GM23248 (cell line): ENCODE data around the gene CLINT1. TPM values are rescaled to one million over a fixed set of nuclear protein-coding genes. Genes with fewer than 3 reads are reported as not detected.

Experiments used
- DNase-seq: peaks from one replicate; pipeline ENCODE4 v3.0.0-alpha.2; 2015
- H2AFZ ChIP-seq: fragments of 200-600 bp; sonication (generic); 2 replicates; pipeline ENCODE4 v1.6.1; 2016; ENCODE audit warnings: antibody characterized with exemption
- H3F3A ChIP-seq: fragments of 200-600 bp; sonication (generic); 2 replicates; pipeline ENCODE4 v1.6.1; 2016; ENCODE audit warnings: mild to moderate bottlenecking, antibody characterized with exemption, mixed run types; ENCODE audit not compliant: insufficient read depth
- H3K27ac ChIP-seq: fragments of 200-600 bp; sonication (generic); 2 replicates; pipeline ENCODE4 v1.5.1; 2016; ENCODE audit warnings: mild to moderate bottlenecking
- H3K27me3 ChIP-seq: fragments of 200-600 bp; sonication (generic); replicated peaks from 2 replicates; pipeline ENCODE4 v1.6.1; 2016; ENCODE audit warnings: mild to moderate bottlenecking; ENCODE audit not compliant: insufficient read depth
- H3K36me3 ChIP-seq: fragments of 200-600 bp; sonication (generic); 2 replicates; pipeline ENCODE4 v1.6.1; 2016; ENCODE audit warnings: low read depth, mild to moderate bottlenecking
- H3K4me1 ChIP-seq: fragments of 200-600 bp; sonication (generic); 2 replicates; pipeline ENCODE4 v1.6.1; 2016; ENCODE audit warnings: mild to moderate bottlenecking; ENCODE audit not compliant: insufficient read depth
- H3K4me2 ChIP-seq: fragments of 200-600 bp; sonication (generic); one replicate; pipeline ENCODE4 v1.6.1; 2016; ENCODE audit warnings: mild to moderate bottlenecking; ENCODE audit not compliant: unreplicated experiment
- H3K4me3 ChIP-seq: fragments of 200-600 bp; sonication (generic); 2 replicates; pipeline ENCODE4 v1.5.1; 2016; ENCODE audit warnings: mild to moderate bottlenecking
- H3K79me2 ChIP-seq: fragments of 200-600 bp; sonication (generic); 2 replicates; pipeline ENCODE4 v1.6.1; 2016; ENCODE audit warnings: mild to moderate bottlenecking; ENCODE audit not compliant: insufficient read depth
- H3K9ac ChIP-seq: fragments of 200-600 bp; sonication (generic); 2 replicates; pipeline ENCODE4 v1.6.1; 2016; ENCODE audit warnings: mild to moderate bottlenecking
- H3K9me2 ChIP-seq: fragments of 200-600 bp; sonication (generic); 2 replicates; pipeline ENCODE4 v1.6.1; 2016; ENCODE audit warnings: mixed run types, mild to moderate bottlenecking, moderate library complexity; ENCODE audit not compliant: insufficient read depth
- H3K9me3 ChIP-seq: fragments of 200-600 bp; sonication (generic); one replicate; pipeline ENCODE4 v1.6.1; 2017; ENCODE audit warnings: low read depth
- H4K20me1 ChIP-seq: fragments of 200-600 bp; sonication (generic); 2 replicates; pipeline ENCODE4 v1.6.0; 2016; ENCODE audit not compliant: insufficient read depth
- EZH2 ChIP-seq: fragments of 200-600 bp; sonication (generic); IDR thresholded peaks from 2 replicates; pipeline ENCODE4 v1.6.1; 2018; ENCODE audit warnings: antibody characterized with exemption, mild to moderate bottlenecking; ENCODE audit not compliant: insufficient read depth, poor library complexity, severe bottlenecking
- EZH2phosphoT487 ChIP-seq: fragments of 200-600 bp; sonication (generic); IDR thresholded peaks from 2 replicates; pipeline ENCODE4 v1.6.1; 2018; ENCODE audit warnings: antibody characterized with exemption, moderate library complexity, mild to moderate bottlenecking, low read depth; ENCODE audit not compliant: insufficient read depth
- WGBS, 2 experiments: methylation state at CpG; one replicate each; pipeline ENCODE4 v1.1.6; 2015 to 2017; ENCODE audit warnings: low lambda C conversion rate in 2 of 2, low coverage in 1 of 2; ENCODE audit errors: missing lambda C conversion rate in 2 of 2; 5-methylcytosine and 5-hydroxymethylcytosine counted together
- in situ Hi-C: fragments of 300-500 bp; cut with MboI; formaldehyde crosslinking; loops from 2 replicates; pipeline ENCODE4 v1.15.0; 2020
- polyA plus RNA-seq: library from polyadenylated mRNA; unstranded; fragments of >200 nt; fragmentation: Nextera tagmentation; extraction: Ambion mirVana; gene quantifications from 2 replicates; pipeline ENCODE4 v1.2.1, GENCODE V29; 2016
- total RNA-seq: library from RNA; depleted of rRNA; stranded (reverse); fragments of >200 nt; shearing (Covaris generic); gene quantifications from 2 replicates; pipeline ENCODE4 v1.2.3, GENCODE V29; 2014

CLINT1 gene
- total and polyA plus RNA-seq, 2 experiments from 2014 or later = 56.1 to 68.4 TPM

- peaks cover 18% of the 10 kb centered on the region; the same call in 1 of the 2 replicates for H4K20me1 ChIP-seq
- H3K9me3 ChIP-seq = no peaks in the 10 kb centered on the region
- no peaks in the 10 kb centered on the region for H3K36me3 ChIP-seq
- no peak for DNase-seq
- no peaks in the 10 kb centered on the region for H3K9me2 ChIP-seq
- H3K27me3 ChIP-seq = no peaks in the 10 kb centered on the region
- H3K9ac ChIP-seq = no peak overlapping the region
- peaks cover 5% of the 10 kb centered on the region; the same call in 1 of the 2 replicates for H3F3A ChIP-seq
- TF ChIP-seq EZH2phosphoT487 (no peak), EZH2 (no peak)
- 96 to 98% methylated on average over 2 of the region's 2 CpGs for WGBS, 2 experiments
- H3K4me1 ChIP-seq = no peaks in the 10 kb centered on the region
- peaks cover 100% of the 10 kb centered on the region for H3K79me2 ChIP-seq
- H3K27ac ChIP-seq = no peak overlapping the region
- H2AFZ ChIP-seq = no peak overlapping the region
- no peak overlapping the region for H3K4me3 ChIP-seq
- H3K4me2 ChIP-seq = no peak overlapping the region
- in situ Hi-C loops = no loop called here
These were observed 22.7 kb downstream of the CLINT1 start for GRCh38 chr5:157836121-157836753.

DNA sequence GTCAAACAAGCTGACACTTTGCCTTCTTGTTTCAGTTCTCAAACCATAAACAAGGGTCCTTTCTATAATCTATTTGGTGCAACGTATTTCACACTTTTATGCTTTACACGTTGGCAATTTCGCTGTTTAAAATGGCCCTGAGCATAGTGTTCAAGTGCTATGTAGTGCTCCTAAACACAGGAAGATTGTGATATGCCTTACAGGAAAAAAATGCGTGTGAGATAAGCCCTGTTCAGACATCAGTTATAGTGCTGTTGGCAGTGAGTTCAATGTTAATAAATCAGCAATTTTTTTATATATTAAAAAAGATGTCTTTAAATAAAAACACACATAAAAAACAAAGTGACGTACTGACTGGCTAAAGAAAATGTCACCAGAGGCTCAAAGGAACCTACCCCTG lies 23.9 kb downstream of the CLINT1 start:
- Histone ChIP-seq H3K9ac (no peak overlapping the region), H3K9me3 (no peaks in the 10 kb centered on the region), H4K20me1 (peaks cover 18% of the 10 kb centered on the region; the same call in 1 of the 2 replicates), H3K27ac (no peak overlapping the region), H3K27me3 (no peaks in the 10 kb centered on the region), H2AFZ (no peak overlapping the region), H3K4me2 (no peak overlapping the region), H3K79me2 (peaks cover 99% of the 10 kb centered on the region), H3K9me2 (no peaks in the 10 kb centered on the region), H3F3A (no peaks in the 10 kb centered on the region; the same call in 1 of the 2 replicates), H3K4me1 (no peaks in the 10 kb centered on the region), H3K36me3 (no peaks in the 10 kb centered on the region), H3K4me3 (no peak overlapping the region)
- in situ Hi-C loops = no loop called here
- TF ChIP-seq EZH2 (no peak), EZH2phosphoT487 (no peak)
- DNase-seq = no peak
- WGBS, 2 experiments = 94 to 95% methylated on average over 5 of the region's 5 CpGs

DNA sequence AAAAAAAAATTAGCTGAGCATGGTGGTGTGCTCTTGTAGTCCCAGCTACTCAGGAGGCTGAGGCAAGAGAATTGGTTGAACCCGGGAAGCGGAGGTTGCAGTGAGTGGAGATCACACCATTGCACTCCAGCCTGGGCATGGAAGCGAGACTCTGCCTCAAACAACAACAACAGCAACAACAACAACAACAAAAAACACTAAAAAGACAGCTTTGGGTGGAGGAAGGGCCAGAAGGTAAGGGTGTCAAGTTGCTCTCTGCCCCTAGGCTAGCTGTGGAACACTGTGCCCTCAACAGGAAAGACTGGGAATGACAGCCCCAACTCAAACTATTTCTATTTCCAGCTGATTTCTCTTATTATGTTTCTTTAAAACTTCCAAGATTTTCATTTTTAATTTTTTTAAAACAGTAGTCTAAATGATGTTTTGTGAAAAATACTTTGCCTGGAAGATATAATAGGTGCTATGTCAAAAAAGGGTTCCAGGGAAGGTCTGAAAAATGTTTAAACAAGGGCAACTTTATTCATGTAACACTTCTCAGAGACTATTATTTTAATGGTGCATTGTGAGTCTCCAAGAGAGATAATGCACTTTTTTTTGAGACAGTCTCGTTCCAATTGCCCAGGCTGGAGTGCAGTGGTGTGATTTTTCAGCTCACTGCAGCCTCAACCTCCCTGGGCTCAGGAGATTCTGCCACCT lies 29.9 kb downstream of the CLINT1 start:
- no peak overlapping the region for H3K4me2 ChIP-seq
- no peaks in the 10 kb centered on the region for H3K9me3 ChIP-seq
- H3K79me2 ChIP-seq = peaks cover 99% of the 10 kb centered on the region
- no peak for TF ChIP-seq EZH2phosphoT487
- no peak for TF ChIP-seq EZH2
- peak; percentile 27 for DNase-seq
- in situ Hi-C loops = no loop called here
- H3K9me2 ChIP-seq = no peaks in the 10 kb centered on the region
- H3K27me3 ChIP-seq = no peaks in the 10 kb centered on the region
- no peak overlapping the region for H3K27ac ChIP-seq
- 96 to 100% methylated on average over 4 of the region's 4 CpGs for WGBS, 2 experiments
- H3K4me3 ChIP-seq = no peak overlapping the region
- H3K4me1 ChIP-seq = peaks cover 21% of the 10 kb centered on the region
- no peaks in the 10 kb centered on the region for H3F3A ChIP-seq
- no peak overlapping the region for H2AFZ ChIP-seq
- peaks cover 34% of the 10 kb centered on the region; the same call in 1 of the 2 replicates for H4K20me1 ChIP-seq
- H3K36me3 ChIP-seq = no peaks in the 10 kb centered on the region
- no peak overlapping the region for H3K9ac ChIP-seq

- Histone ChIP-seq H3K9ac (no peak overlapping the region), H3K4me1 (peaks cover 21% of the 10 kb centered on the region), H4K20me1 (peaks cover 35% of the 10 kb centered on the region; the same call in 1 of the 2 replicates), H2AFZ (no peak overlapping the region), H3K9me3 (no peaks in the 10 kb centered on the region), H3K9me2 (no peaks in the 10 kb centered on the region), H3F3A (no peaks in the 10 kb centered on the region), H3K36me3 (no peaks in the 10 kb centered on the region), H3K4me3 (no peak overlapping the region), H3K4me2 (peak overlapping the region; percentile 19), H3K27me3 (no peaks in the 10 kb centered on the region), H3K79me2 (peaks cover 99% of the 10 kb centered on the region), H3K27ac (no peak overlapping the region)
- WGBS, 2 experiments = 64 to 70% methylated on average over 8 of the region's 8 CpGs
- TF ChIP-seq EZH2 = no peak
- TF ChIP-seq EZH2phosphoT487 = no peak
- no peak for DNase-seq
- in situ Hi-C loops = no loop called here
These were observed 30.6 kb downstream of the CLINT1 start for GRCh38 chr5:157828105-157828943.
